MCF 10A (cell line): Measurements from ENCODE around the gene BNC2. TPM values are rescaled to one million over a fixed set of nuclear protein-coding genes. Genes with fewer than 3 reads are reported as not detected.

Source experiments
- BruUV-seq: library from RNA; stranded (reverse); fragments of 400-500 nt; replicated peaks from 2 replicates; lab custom pipeline; 2021; lab: Mats Ljungman, UMichigan
- CTCF ChIA-PET: fragments of 300-600 bp; sonication (Branson Sonifier 250); formaldehyde crosslinking; extraction: SDS; loops from one replicate; lab custom pipeline; 2021; ENCODE audit warnings: antibody characterized with exemption, inconsistent platforms; lab: Yijun Ruan, JAX
- POLR2A ChIA-PET: fragments of 300-600, 350-650 bp; sonication (Branson Sonifier 250); formaldehyde crosslinking; extraction: SDS; loops from one replicate; lab custom pipeline; 2020; ENCODE audit warnings: antibody characterized with exemption, inconsistent platforms; lab: Yijun Ruan, JAX
- DNase-seq: peaks from one replicate; pipeline ENCODE4 v3.0.0-alpha.2; 2018; ENCODE audit not compliant: unreplicated experiment
- H3K27ac Mint-ChIP-seq: one replicate; pipeline ENCODE4 v1.8.0; 2022; ENCODE audit warnings: mild to moderate bottlenecking, low read depth, mixed read lengths; ENCODE audit not compliant: unreplicated experiment
- H3K27me3 Mint-ChIP-seq: one replicate; pipeline ENCODE4 v1.8.0; 2022; ENCODE audit warnings: mixed read lengths; ENCODE audit not compliant: insufficient read depth, unreplicated experiment
- H3K36me3 Mint-ChIP-seq: one replicate; pipeline ENCODE4 v1.8.0; 2022; ENCODE audit warnings: mild to moderate bottlenecking, moderate library complexity, mixed read lengths; ENCODE audit not compliant: insufficient read depth, unreplicated experiment
- H3K4me1 Mint-ChIP-seq: one replicate; pipeline ENCODE4 v1.8.0; 2022; ENCODE audit warnings: mixed read lengths; ENCODE audit not compliant: insufficient read depth, unreplicated experiment
- H3K4me3 Mint-ChIP-seq: one replicate; pipeline ENCODE4 v1.8.0; 2022; ENCODE audit warnings: mild to moderate bottlenecking, moderate library complexity, mixed read lengths; ENCODE audit not compliant: unreplicated experiment
- H3K9me3 Mint-ChIP-seq: one replicate; pipeline ENCODE4 v1.8.0; 2022; ENCODE audit warnings: mixed read lengths; ENCODE audit not compliant: unreplicated experiment
- intact Hi-C: fragments of 100-400 bp; cut with micrococcal nuclease; formaldehyde crosslinking; loops from 2 replicates; pipeline ENCODE4 v1.14.1; 2022
- total RNA-seq: library from RNA; stranded (reverse); gene quantifications from 2 replicates; pipeline ENCODE4 v1.2.3, GENCODE V29; 2022
- TF ChIP-seq, protein P1 (sequence below): fragments of 200-600 bp; IDR thresholded peaks from one replicate; pipeline ENCODE4 v1.8.0; 2022; ENCODE audit warnings: antibody characterized with exemption, mild to moderate bottlenecking; ENCODE audit not compliant: unreplicated experiment

BNC2 gene
- total RNA-seq, 1 experiment from 2014 or later: not detected

DNA sequence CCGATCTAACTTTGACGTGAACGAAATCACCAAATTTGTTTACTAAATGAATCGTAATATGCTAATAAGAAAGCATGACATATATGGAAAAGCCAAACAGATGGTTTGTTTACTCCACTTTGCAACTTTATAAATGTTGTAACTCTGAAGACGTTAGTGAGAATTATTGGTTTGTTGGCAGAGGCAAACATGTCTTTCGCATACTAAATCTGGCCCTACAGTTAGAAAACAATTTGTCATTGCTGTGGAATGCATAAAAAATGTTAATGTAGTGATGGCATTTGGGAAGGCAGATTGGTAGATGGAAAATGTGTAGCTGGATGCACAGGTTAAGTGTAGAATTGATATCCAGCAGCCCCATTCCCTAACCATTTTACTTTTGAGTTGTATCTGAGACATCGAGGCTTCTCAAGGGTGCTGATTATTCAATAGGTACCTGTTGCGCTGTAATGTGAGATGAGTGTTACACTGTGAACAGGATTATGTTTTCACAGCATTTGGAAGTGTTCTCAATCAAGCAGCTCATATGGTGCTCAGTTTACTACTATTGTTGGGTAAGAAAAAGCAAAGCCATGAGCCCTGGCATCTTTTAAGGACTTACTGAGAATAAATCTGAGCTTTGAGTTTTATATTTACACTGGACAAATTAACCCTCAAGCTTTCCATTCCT, 444.8 kb downstream of the BNC2 start:
- peaks cover 33% of the 10 kb centered on the region for H3K27me3 Mint-ChIP-seq
- no peak overlapping the region for H3K27ac Mint-ChIP-seq
- no peak overlapping the region for H3K4me3 Mint-ChIP-seq
- ChIA-PET POLR2A (interaction anchor here (1.2 kb wide), 1 partner anchor 11 kb away, joined by 3 read pairs; no protein-coding TSS in a partner anchor), CTCF (interaction anchor here (0.5 to 0.7 kb wide), 3 partner anchors 38 to 90 kb away, joined by 3 to 4 read pairs (median 3); no protein-coding TSS in a partner anchor)
- no peaks in the 10 kb centered on the region for H3K36me3 Mint-ChIP-seq
- no peaks in the 10 kb centered on the region for H3K9me3 Mint-ChIP-seq
- peak; percentile 44 for DNase-seq
- BruUV-seq: no TSS peak
- H3K4me1 Mint-ChIP-seq: no peaks in the 10 kb centered on the region
- intact Hi-C loops: no loop called here
- TF ChIP-seq, protein P1, sequence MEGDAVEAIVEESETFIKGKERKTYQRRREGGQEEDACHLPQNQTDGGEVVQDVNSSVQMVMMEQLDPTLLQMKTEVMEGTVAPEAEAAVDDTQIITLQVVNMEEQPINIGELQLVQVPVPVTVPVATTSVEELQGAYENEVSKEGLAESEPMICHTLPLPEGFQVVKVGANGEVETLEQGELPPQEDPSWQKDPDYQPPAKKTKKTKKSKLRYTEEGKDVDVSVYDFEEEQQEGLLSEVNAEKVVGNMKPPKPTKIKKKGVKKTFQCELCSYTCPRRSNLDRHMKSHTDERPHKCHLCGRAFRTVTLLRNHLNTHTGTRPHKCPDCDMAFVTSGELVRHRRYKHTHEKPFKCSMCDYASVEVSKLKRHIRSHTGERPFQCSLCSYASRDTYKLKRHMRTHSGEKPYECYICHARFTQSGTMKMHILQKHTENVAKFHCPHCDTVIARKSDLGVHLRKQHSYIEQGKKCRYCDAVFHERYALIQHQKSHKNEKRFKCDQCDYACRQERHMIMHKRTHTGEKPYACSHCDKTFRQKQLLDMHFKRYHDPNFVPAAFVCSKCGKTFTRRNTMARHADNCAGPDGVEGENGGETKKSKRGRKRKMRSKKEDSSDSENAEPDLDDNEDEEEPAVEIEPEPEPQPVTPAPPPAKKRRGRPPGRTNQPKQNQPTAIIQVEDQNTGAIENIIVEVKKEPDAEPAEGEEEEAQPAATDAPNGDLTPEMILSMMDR: no peak

DNA sequence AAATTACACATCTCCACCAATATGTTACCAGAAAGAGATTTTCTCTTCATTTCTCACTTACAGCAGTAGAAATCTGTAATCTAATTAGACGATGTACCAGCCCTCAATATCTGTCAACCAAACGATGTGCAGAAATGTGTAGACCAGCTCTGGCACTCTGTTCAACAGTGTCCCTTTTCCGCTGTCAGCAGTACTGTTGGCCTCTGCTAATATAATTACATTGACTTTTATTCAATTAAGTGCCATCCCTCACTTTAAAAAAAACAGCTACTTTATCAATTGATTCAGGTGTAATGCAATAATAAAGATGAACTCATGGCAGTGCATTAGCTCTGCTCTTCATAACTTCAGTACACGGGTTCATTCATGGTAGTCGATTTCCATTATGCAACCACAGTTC, 448.4 kb downstream of the BNC2 start:
- H3K4me1 Mint-ChIP-seq: no peaks in the 10 kb centered on the region
- intact Hi-C loops: no loop called here

DNA sequence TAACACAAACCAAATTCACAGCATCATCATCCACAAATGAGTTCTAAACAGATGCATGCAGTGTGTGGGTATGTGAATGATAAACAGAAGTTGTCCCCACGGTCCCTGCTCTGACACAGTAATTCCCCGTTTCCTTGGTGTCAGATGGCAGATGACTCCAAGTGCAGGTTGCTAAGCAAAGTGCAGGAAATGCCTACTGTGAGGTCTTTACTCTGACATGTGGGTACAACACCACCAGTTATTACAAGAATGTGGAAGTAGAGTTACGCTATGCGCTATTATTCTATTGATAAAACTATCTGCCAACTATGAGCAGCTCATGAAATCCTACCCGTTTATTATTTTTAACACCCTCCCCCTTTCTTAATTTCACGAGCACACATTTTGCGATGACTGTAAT, 448.9 kb downstream of the BNC2 start:
- ChIA-PET POLR2A (no interaction called here), CTCF (no interaction called here)
- Mint-ChIP-seq H3K4me3 (no peak overlapping the region), H3K27ac (no peak overlapping the region), H3K36me3 (no peaks in the 10 kb centered on the region), H3K27me3 (peaks cover 40% of the 10 kb centered on the region), H3K4me1 (no peaks in the 10 kb centered on the region), H3K9me3 (no peaks in the 10 kb centered on the region)
- BruUV-seq: no TSS peak
- TF ChIP-seq, protein P1: no peak
- peak; percentile 37 for DNase-seq
- intact Hi-C loops: no loop called here

More for the DNA sequence above, 448.4 kb downstream of the BNC2 start:
- CTCF ChIA-PET: interaction anchor here (0.6 kb wide), 1 partner anchor 11 kb away, joined by 3 read pairs; no protein-coding TSS in a partner anchor
- Mint-ChIP-seq H3K36me3 (no peaks in the 10 kb centered on the region), H3K27me3 (peaks cover 40% of the 10 kb centered on the region), H3K9me3 (no peaks in the 10 kb centered on the region), H3K27ac (no peak overlapping the region), H3K4me3 (no peak overlapping the region)
- no peak for DNase-seq
- BruUV-seq: no TSS peak
- POLR2A ChIA-PET: no interaction called here
- TF ChIP-seq, protein P1: no peak

DNA sequence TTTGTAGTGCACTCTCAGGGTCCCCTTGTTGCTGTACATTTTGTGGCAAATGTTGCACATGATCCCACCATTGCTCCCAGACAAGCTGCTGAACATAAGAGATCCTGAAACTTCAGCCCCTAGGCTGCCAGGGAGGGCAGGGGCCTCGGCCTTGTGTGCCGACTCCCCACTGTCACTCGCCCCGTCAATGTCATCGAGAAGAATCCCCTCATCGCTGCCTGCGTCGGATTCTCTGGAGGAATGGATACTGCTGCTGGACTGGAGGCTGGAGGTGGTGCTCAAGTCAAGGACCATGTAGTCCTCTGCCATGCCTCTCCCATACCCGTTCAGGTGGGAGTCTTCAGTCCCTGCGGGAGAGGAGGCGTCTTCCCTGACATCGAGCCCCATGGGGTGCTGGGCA, 451.3 kb downstream of the BNC2 start:
- H3K4me3 Mint-ChIP-seq: no peak overlapping the region
- POLR2A ChIA-PET: no interaction called here
- no peaks in the 10 kb centered on the region for H3K9me3 Mint-ChIP-seq
- no peaks in the 10 kb centered on the region for H3K36me3 Mint-ChIP-seq
- peaks cover 58% of the 10 kb centered on the region for H3K27me3 Mint-ChIP-seq
- no peak overlapping the region for H3K27ac Mint-ChIP-seq
- no TSS peak for BruUV-seq
- no peak for DNase-seq
- intact Hi-C loops: no loop called here
- CTCF ChIA-PET: no interaction called here
- H3K4me1 Mint-ChIP-seq: no peaks in the 10 kb centered on the region
- TF ChIP-seq, protein P1: no peak
